PC-9 (cell line): ENCODE results near the gene B9D1. TPM values are rescaled to one million over a fixed set of nuclear protein-coding genes. Genes with fewer than 3 reads are reported as not detected.

Experiments used
- BruUV-seq: library from RNA; stranded (reverse); fragments of 400-500 nt; replicated peaks from 2 replicates; lab custom pipeline; 2021; lab: Mats Ljungman, UMichigan
- CTCF ChIA-PET: fragments of 300-600 bp; sonication (Branson Sonifier 250); formaldehyde crosslinking; loops from one replicate; lab custom pipeline; 2022; ENCODE audit warnings: antibody characterized with exemption; lab: Charles Lee
- POLR2A ChIA-PET: fragments of 300-600 bp; sonication (Branson Sonifier 250); formaldehyde crosslinking; loops from one replicate; lab custom pipeline; 2022; ENCODE audit warnings: antibody characterized with exemption; ENCODE audit not compliant: unreplicated experiment; lab: Charles Lee
- DNase-seq, 2 experiments: peaks; one replicate each; pipeline versions ENCODE4 v3.0.0 to v3.0.0-alpha.2; 2015 to 2022; ENCODE audit warnings: mixed read lengths in 1 of 2
- H2AFZ ChIP-seq: fragments of 200-600 bp; sonication (generic); 2 replicates; pipeline ENCODE4 v1.8.1; 2017; ENCODE audit warnings: antibody characterized with exemption
- H3F3A ChIP-seq: fragments of 200-600 bp; sonication (generic); 2 replicates; pipeline ENCODE4 v1.8.1; 2017; ENCODE audit warnings: antibody characterized with exemption, mild to moderate bottlenecking, low read depth; ENCODE audit not compliant: insufficient read depth
- H3K27ac ChIP-seq: fragments of 200-600 bp; sonication (generic); 2 replicates; pipeline ENCODE4 v1.6.1; 2016; ENCODE audit warnings: mixed run types
- H3K27me3 ChIP-seq: fragments of 200-600 bp; sonication (generic); 2 replicates; pipeline ENCODE4 v1.6.1; 2016; ENCODE audit warnings: low read depth, mixed run types; ENCODE audit not compliant: insufficient read depth
- H3K36me3 ChIP-seq: fragments of 200-600 bp; sonication (generic); 2 replicates; pipeline ENCODE4 v1.6.1; 2016; ENCODE audit warnings: low read depth, mixed run types
- H3K4me1 ChIP-seq: fragments of 200-600 bp; sonication (generic); replicated peaks from 2 replicates; pipeline ENCODE4 v1.6.1; 2016; ENCODE audit warnings: mixed run types; ENCODE audit not compliant: insufficient read depth
- H3K4me2 ChIP-seq: fragments of 200-600 bp; sonication (generic); 2 replicates; pipeline ENCODE4 v1.6.1; 2017; ENCODE audit warnings: mixed run types
- H3K4me3 ChIP-seq: fragments of 200-600 bp; sonication (generic); 2 replicates; pipeline ENCODE4 v1.6.1; 2016; ENCODE audit warnings: mixed run types
- H3K79me2 ChIP-seq: fragments of 200-600 bp; sonication (generic); 2 replicates; pipeline ENCODE4 v1.6.1; 2017; ENCODE audit warnings: low read depth, mixed run types
- H3K9me2 ChIP-seq: fragments of 200-600 bp; sonication (generic); 2 replicates; pipeline ENCODE4 v1.8.1; 2017; ENCODE audit warnings: mild to moderate bottlenecking; ENCODE audit not compliant: insufficient read depth
- H3K9me3 ChIP-seq: fragments of 200-600 bp; sonication (generic); 2 replicates; pipeline ENCODE4 v1.8.1; 2016; ENCODE audit warnings: low read depth; ENCODE audit not compliant: insufficient read depth
- H4K20me1 ChIP-seq: fragments of 200-600 bp; sonication (generic); 2 replicates; pipeline ENCODE4 v1.8.1; 2017; ENCODE audit not compliant: insufficient read depth
- EZH2 ChIP-seq: fragments of 200-600 bp; sonication (generic); IDR thresholded peaks from 2 replicates; pipeline ENCODE4 v1.8.0; 2017; ENCODE audit warnings: antibody characterized with exemption, low read depth
- intact Hi-C: fragments of 100-400 bp; cut with micrococcal nuclease; formaldehyde crosslinking; loops from one replicate; pipeline ENCODE4 v1.10.0; 2022; ENCODE audit not compliant: unreplicated experiment
- total RNA-seq: library from RNA; stranded (reverse); gene quantifications from 2 replicates; pipeline ENCODE4 v1.2.3, GENCODE V29; 2021
- TF ChIP-seq, protein P1 (sequence below): fragments of 200-600 bp; sonication (generic); conservative IDR thresholded peaks from 2 replicates; pipeline ENCODE4 v1.6.1; 2017; ENCODE audit warnings: mixed run types, antibody characterized with exemption, mild to moderate bottlenecking, moderate library complexity

Gene B9D1
- total RNA-seq, 1 experiment from 2014 or later: 40.2 TPM

DNA sequence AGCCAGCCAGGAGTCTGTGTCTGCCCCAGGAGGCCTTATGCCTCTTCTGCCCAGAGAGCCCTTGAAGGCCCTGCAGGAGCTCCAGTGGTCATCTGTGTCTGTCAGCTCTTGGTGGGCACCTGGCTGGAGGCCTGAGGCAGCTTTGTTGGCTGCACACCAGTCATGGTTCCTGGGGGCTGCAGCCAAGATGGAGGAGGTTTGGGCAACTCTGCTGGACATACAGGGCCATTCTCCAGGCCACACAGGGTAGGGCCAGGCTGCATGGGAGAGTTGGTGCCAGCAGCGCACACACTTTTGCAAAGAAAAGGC lies 29.4 kb downstream of the B9D1 start:
- Histone ChIP-seq H3K36me3 (no peaks in the 10 kb centered on the region), H3K4me1 (no peaks in the 10 kb centered on the region), H3K4me3 (no peak overlapping the region), H2AFZ (no peak overlapping the region), H3K4me2 (no peak overlapping the region), H3F3A (peaks cover 15% of the 10 kb centered on the region), H3K79me2 (no peaks in the 10 kb centered on the region), H4K20me1 (no peaks in the 10 kb centered on the region), H3K9me3 (no peaks in the 10 kb centered on the region), H3K27ac (no peak overlapping the region), H3K9me2 (no peaks in the 10 kb centered on the region), H3K27me3 (no peaks in the 10 kb centered on the region)
- POLR2A ChIA-PET: no interaction called here
- BruUV-seq: no TSS peak
- CTCF ChIA-PET: no interaction called here
- intact Hi-C loops: no loop called here
- TF ChIP-seq, protein P1, sequence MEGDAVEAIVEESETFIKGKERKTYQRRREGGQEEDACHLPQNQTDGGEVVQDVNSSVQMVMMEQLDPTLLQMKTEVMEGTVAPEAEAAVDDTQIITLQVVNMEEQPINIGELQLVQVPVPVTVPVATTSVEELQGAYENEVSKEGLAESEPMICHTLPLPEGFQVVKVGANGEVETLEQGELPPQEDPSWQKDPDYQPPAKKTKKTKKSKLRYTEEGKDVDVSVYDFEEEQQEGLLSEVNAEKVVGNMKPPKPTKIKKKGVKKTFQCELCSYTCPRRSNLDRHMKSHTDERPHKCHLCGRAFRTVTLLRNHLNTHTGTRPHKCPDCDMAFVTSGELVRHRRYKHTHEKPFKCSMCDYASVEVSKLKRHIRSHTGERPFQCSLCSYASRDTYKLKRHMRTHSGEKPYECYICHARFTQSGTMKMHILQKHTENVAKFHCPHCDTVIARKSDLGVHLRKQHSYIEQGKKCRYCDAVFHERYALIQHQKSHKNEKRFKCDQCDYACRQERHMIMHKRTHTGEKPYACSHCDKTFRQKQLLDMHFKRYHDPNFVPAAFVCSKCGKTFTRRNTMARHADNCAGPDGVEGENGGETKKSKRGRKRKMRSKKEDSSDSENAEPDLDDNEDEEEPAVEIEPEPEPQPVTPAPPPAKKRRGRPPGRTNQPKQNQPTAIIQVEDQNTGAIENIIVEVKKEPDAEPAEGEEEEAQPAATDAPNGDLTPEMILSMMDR: no peak
- TF ChIP-seq EZH2: no peak
- DNase-seq: no peak

DNA sequence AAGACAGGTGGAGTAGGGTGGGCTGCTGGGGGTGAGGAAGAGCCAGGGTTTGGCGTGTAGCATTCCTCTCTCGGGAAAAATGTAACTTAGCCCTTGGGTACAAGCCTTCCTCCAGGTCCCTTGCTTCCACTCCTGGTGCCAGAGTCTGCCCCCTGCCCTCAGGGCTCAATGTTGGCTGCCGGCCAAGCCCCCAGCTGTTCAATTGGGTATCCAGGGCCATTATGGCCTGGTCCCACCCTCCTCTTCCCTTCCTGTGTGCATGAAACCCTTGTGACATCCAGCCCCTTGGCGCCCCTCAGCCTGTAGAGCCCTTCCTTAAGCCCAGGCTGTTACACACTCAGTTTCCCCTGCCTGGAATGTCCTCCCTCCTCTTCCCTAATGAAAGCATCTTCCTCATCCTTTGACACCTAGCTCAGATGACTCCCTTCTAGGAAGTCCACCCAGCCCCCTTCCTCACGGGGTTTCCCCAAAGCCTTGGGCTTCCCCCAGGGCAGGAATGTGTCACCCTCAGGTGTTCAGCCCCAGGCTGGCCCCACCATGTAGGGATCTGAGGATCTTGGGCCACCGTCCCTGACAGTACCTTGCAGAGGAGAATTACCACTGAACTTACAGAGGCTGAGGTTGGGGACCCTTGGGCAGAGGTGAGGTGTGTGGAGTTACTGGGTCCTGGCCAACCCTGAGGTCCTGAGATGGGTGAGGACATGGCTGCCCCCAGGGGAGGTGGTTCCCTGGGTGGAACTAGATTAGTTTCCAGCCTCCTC lies 30.0 kb downstream of the B9D1 start:
- peaks cover 15% of the 10 kb centered on the region for H3F3A ChIP-seq
- H4K20me1 ChIP-seq: no peaks in the 10 kb centered on the region
- no peak overlapping the region for H2AFZ ChIP-seq
- no TSS peak for BruUV-seq
- CTCF ChIA-PET: no interaction called here
- POLR2A ChIA-PET: no interaction called here
- no peaks in the 10 kb centered on the region for H3K9me2 ChIP-seq
- no peak overlapping the region for H3K4me2 ChIP-seq
- H3K27ac ChIP-seq: no peak overlapping the region
- intact Hi-C loops: no loop called here
- no peaks in the 10 kb centered on the region for H3K27me3 ChIP-seq
- no peaks in the 10 kb centered on the region for H3K36me3 ChIP-seq
- peaks cover 2% of the 10 kb centered on the region for H3K4me1 ChIP-seq
- H3K79me2 ChIP-seq: no peaks in the 10 kb centered on the region
- no peak overlapping the region for H3K4me3 ChIP-seq
- no peaks in the 10 kb centered on the region for H3K9me3 ChIP-seq
- peak in 1 of 2 experiments; percentile 40 for DNase-seq
- no peak for TF ChIP-seq EZH2
- TF ChIP-seq, protein P1: no peak

DNA sequence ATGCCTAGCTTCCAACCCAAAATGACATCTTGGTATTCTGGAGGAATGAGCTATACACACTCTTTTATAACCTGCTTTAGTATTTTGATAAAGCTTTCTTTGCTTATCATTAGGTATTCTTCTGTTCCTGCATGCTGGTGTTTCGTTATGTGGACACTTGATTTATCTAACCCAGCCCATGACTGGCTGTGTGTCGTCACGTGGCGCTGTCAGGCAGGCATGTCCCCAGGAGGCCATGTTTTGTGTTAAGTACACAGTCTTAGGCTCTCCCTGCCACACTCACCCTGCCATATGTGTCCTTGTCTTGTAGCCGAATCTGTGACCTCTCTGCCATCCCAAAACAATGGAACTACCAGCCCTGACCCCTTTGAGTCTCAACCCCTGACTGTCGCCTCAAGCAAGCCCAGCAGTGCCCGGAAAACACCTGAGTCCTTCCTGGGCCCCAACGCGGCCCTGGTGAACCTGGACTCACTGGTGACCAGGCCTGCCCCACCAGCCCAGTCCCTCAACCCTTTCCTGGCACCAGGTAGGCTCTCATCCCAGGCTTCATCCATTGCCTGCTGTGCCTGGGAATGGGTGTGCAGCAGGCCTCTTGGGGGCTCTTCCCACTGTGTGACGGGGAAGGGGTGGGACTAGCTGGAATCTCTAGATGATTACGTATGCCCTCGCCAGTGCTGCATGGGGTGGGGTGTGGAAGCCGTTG lies 30.8 kb downstream of the B9D1 start:
- H3K4me2 ChIP-seq: no peak overlapping the region
- CTCF ChIA-PET: no interaction called here
- BruUV-seq: no TSS peak

More for the DNA sequence above, 30.8 kb downstream of the B9D1 start:
- Histone ChIP-seq H3K36me3 (no peaks in the 10 kb centered on the region), H3K9me3 (no peaks in the 10 kb centered on the region), H3K4me1 (peaks cover 11% of the 10 kb centered on the region), H2AFZ (no peak overlapping the region), H3K27me3 (no peaks in the 10 kb centered on the region), H3K79me2 (no peaks in the 10 kb centered on the region), H4K20me1 (no peaks in the 10 kb centered on the region), H3K9me2 (no peaks in the 10 kb centered on the region), H3F3A (peaks cover 17% of the 10 kb centered on the region), H3K27ac (no peak overlapping the region), H3K4me3 (no peak overlapping the region)
- DNase-seq: no peak
- POLR2A ChIA-PET: interaction anchor here (0.7 kb wide), 1 partner anchor 47 kb away, joined by 3 read pairs; the partner anchor contains the start of gene MAPK7
- TF ChIP-seq EZH2: no peak
- TF ChIP-seq, protein P1: no peak
- intact Hi-C loops: no loop called here
